NCI-H146 treated with DMSO at 0.1 percent for 48 hours (cell line): ENCODE data around the gene P2RY8.
"Not testable (repeated sequence)": the region's sequence is repeated elsewhere in the genome, so short reads cannot be mapped to it uniquely, and the experiment has no call there.

Source experiments
- DNase-seq: peaks from one replicate; lab custom pipeline; 2025; ENCODE audit not compliant: unreplicated experiment; lab: John Stamatoyannopoulos, UW

The P2RY8 gene

GRCh38 chrX:1466232-1466661 lies 70.7 kb downstream of the P2RY8 start:
- DNase-seq, result no peak

DNA sequence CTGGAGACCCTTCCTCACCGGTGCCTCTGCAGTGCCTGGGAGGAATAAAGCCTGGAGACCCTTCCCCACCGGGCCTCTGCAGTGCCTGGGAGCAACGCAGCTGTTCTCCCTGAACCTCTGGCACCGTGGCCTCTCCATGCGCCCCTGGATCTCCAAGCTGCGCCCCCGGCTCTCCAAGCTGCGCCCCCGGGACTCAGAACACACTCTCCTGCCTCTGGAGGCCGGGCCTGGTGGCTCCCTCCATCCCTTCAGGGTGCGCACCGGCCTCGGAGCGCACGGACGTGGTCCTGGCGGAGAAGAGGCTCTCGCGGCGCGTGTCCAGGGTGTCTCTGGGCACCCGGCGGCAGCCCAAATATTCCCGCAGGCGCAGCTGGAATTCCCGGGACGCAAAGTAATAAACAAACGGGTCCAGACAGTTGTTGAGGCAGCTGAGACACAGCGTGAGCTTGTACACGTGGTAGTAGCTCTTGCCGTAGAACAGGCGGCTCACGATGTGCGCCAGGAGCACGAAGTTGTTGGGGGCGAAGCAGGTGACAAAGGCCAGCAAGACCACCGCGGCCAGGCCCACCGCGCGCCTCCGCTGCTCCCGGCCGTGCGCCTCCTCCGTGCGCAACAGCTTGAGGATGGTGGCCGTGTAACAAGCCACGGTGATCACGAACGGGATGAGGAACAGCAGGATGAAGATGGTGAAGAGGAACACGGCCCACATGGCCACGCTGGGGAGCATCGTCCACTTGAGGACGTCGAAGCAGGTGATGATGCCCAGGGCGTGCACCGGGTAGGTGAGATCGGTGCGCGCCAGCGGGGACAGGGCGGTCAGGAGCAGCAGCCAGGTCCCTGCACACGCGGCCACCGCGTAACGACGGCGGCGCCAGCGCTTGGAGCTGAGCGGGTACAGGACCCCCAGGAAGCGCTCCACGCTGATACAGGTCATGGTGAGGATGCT lies 71.4 kb downstream of the P2RY8 start:
- DNase-seq, result no peak

DNA sequence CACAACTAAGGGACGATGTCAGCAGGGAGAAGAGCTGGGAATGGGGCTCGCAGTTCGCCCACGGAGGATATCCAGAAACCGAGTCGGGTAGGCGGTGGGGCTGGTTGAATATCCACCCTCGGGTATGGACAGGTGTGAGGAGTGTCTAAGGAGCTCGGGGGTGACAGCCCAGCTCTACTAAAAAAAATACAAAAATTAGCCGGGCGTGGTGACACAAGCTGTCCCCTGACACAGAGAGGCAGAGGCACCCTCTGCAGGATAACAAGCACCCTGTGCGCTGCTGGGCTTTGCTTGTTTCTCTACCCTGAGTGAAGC lies 72.1 kb downstream of the P2RY8 start:
- no peak for DNase-seq

- no peak for DNase-seq
These were observed 72.7 kb downstream of the P2RY8 start for GRCh38 chrX:1464041-1464970.

- no peak for DNase-seq
These were observed 73.4 kb downstream of the P2RY8 start for GRCh38 chrX:1463581-1463980.

- DNase-seq, result no peak
These were observed 74.3 kb downstream of the P2RY8 start for GRCh38 chrX:1462596-1463251.

DNA sequence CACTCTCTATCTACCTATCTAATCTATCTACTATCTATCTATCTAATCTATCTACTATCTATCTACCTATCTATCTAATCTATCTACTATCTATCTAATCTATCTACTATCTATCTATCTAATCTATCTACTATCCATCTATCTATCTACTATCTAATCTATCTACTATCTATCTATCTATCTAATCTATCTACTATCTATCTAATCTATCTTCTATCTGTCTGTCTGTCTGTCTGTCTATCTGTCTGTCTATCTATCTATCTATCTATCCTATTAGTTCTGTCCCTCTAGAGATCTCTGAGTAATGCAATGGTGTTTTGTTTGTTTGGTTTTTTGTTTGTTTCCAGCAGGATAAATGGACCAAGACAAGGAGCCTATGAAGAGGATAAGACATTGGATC lies 74.9 kb downstream of the P2RY8 start:
- DNase-seq, result no peak

DNA sequence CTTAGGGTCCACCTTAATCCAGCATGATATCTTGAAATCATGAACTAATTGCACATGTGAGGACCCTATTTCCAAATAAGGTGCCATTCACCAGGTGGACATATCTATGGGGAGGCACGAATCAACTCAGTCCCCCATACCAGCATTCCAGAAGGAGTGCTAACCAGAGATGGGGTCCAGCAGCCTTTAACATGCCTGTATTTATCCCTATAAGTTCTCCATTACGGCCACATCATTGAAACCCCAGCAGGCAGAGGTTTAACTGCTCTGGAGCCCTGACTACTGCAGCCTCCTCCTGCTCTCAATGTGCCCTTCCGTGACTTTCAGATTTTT lies 81.1 kb downstream of the P2RY8 start:
- no peak for DNase-seq

DNA sequence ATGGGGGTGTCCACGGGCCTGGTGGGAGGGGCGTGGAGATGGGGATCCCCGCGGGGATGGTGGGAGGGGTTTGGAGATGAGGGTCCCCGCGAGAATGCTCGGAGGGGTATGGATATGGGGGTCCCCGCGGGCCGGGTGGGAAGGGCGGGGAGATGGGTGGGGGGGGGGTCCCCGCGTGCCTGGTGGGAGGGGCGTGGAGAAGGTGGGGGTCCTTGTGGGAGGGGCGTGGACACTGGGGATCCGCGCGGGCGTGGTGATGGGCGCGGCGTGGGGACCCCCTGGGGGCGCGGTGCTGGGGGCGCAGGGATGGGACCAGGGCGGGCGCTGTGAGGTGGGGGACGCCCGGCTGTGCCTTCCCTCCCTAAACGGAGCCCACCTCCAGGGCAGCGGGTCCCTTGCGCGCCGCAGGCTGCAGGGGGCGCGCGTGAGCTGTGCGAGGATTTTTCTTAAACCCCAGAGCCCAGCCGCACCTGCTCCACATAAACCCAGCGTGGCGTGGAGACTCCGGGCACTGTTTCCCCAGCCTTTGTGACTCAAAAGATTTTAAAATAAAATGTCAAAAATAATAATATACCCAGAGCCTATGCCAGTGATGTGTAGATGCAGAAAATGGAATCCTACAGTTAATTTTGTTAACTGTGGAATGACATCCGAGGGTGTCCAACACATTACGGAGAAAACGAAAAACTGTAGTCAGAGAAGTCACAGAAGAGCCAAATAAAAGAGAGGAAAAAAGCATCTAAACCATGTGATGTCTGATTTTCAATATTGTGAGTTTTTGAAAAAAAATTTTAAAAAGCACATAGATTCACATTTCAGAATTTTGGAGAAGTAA lies 82.8 kb downstream of the P2RY8 start:
- no peak for DNase-seq

DNA sequence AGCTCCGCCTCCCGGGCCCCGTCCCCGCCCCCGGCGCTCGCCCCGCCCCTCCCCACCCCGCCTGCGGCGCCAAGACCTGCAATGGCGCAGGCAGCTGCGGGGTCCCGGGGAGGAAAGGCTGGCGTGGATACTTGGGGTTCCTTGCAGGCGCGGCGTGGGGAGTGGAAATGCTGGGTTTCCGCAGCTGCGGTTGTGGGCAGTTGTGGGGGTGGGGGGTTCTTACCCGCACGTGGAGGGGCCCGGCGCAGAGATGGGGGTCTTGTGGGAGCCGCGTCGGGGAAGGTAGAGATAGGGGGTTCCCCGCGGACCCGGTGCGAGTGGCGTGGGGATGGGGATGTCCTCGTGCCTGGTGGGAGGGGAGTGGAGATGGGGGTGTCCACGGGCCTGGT lies 83.6 kb downstream of the P2RY8 start:
- no peak for DNase-seq

DNA sequence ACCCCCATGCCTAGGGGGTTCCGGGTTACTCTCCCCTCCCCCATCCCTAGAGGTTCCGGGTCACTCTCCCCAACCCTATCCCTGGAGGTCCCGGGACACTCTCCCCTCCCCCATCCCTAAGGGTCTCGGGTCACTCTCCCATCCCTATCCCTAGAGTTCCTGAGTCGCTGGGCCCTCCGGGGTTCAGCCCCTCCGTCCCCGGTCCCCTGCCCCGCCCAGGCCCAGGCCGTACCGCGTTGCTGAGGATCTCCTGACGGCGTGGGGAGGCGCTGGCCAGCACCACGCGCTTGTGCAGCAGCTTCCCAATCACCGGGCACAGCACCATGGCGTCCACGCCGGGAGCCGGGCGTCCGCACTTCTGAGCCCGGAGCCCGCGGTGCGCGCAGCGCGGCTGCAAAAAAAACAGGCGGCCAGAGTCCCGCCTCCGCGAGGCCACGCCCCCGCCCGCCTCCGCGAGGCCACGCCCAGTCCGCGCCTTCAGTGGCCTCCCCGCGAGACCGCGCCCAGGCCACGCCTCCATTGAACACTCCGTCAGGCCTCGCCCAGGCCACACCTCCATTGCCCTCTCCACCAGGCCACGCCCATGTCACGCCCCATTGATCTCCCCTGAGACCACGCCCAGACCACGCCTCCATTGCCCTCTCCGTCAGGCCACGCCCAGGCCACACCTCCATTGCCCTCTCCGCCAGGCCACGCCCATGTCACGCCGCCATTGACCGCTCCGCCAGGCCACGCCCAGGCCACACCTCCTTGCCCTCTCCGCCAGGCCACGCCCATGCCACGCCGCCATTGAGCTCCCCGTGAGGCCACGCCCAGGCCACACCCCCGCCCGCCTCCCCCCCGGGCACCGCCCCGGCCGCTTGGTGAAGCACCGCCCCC lies 84.2 kb downstream of the P2RY8 start, which contains the start of gene ASMTL:
TSS of gene ASMTL (minus strand) at position 394 of the 879 bp plus-strand sequence. CDS start at position 325, 69 bp downstream.
- DNase-seq, result no peak

DNA sequence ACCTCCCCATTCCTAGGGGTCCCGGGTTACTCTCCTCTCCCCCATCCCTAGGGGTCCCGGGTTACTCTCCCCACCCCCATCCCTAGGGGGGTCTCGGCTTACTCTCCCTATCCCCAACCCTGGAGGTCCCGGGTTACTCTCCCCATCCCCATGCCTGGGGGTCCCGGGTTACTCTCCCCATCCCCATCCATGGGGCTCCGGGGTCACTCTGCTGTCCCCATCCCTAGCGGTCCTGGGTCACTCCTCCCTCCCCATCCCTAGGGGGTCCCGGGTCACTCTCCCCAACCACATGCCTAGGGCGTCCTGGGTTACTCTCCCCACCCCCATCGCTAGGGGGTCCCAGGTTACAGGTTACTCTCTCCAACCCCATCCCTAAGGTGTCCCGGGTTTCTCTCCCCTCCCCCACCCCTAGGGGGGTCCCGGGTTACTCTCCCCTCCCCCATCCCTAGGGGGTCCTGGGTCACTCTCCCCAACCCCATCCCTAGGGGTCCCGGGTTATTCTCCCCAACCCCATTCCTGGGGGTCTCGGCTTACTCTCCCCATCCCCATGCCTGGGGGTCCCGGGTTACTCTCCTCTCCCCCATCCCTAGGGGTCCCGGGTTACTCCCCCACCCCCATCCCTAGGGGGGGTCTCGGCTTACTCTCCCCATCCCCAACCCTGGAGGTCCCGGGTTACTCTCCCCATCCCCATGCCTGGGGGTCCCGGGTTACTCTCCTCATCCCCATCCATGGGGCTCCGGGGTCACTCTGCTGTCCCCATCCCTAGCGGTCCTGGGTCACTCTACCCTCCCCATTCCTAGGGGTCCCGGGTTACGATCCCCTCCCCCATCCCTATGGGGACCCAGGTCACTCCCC lies 85.1 kb downstream of the P2RY8 start:
- no peak for DNase-seq

GRCh38 chrX:1451251-1451660 lies 85.7 kb downstream of the P2RY8 start:
- DNase-seq, result no peak

- DNase-seq, result no peak
These were observed 86.4 kb downstream of the P2RY8 start for GRCh38 chrX:1450361-1451161.

DNA sequence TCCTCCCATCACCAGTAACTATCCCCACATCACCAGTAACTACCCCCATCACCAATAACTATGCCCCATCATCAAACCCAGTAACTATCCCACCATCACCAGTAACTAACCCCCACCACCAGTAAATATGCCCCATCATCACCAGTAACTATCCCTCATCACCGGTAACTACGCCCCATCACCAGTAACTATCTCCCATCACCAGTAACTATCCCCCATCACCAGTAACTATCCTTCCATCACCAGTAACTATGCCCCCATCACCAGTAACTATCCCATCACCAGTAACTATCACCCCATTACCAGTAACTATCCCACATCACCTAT lies 87.2 kb downstream of the P2RY8 start:
- no peak for DNase-seq

- DNase-seq, result no peak
These were observed 87.8 kb downstream of the P2RY8 start for GRCh38 chrX:1449036-1449822.

DNA sequence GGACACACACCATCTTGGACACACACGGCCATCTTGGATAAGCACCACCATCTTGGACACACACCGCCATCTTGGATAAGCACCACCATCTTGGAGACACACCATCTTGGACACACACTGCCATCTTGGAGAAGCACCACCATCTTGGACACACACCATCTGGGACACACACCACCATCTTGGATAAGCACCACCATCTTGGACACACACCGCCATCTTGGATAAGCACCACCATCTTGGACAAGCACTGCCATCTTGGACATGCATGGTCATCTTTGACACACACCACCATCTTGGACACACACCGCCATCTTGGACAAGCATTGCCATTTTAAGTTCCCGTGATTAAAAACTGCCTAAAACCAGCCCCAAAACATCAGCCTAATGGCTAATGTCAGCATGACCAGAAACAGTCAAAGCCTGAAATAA lies 88.4 kb downstream of the P2RY8 start:
- not testable (repeated sequence) for DNase-seq
